Endothelial cell (in vitro differentiated cells): Measurements from ENCODE around the gene LRRC49. TPM values are rescaled to one million over a fixed set of nuclear protein-coding genes. Genes with fewer than 3 reads are reported as not detected.
A peak's percentile ranks its signal among the peaks of the same experiment; 100 is the strongest.

Experiments
- DNase-seq: peaks from one replicate; pipeline ENCODE4 v3.0.0; 2021; ENCODE audit warnings: low spot score
- H3K27ac Mint-ChIP-seq: one replicate; pipeline ENCODE4 v1.8.0; 2021; ENCODE audit warnings: mixed read lengths, inconsistent platforms; ENCODE audit not compliant: unreplicated experiment
- H3K27me3 Mint-ChIP-seq: one replicate; pipeline ENCODE4 v1.8.0; 2021; ENCODE audit warnings: mild to moderate bottlenecking, moderate library complexity, mixed read lengths, inconsistent platforms; ENCODE audit not compliant: unreplicated experiment
- H3K36me3 Mint-ChIP-seq: one replicate; pipeline ENCODE4 v1.8.0; 2021; ENCODE audit warnings: mild to moderate bottlenecking, low read depth, mixed read lengths, inconsistent platforms; ENCODE audit not compliant: unreplicated experiment
- H3K4me1 Mint-ChIP-seq: one replicate; pipeline ENCODE4 v1.8.0; 2021; ENCODE audit warnings: mild to moderate bottlenecking, mixed read lengths, inconsistent platforms; ENCODE audit not compliant: unreplicated experiment
- H3K4me3 Mint-ChIP-seq: one replicate; pipeline ENCODE4 v1.8.0; 2021; ENCODE audit warnings: mild to moderate bottlenecking, mixed read lengths, inconsistent platforms; ENCODE audit not compliant: unreplicated experiment
- H3K9me3 Mint-ChIP-seq: one replicate; pipeline ENCODE4 v1.8.0; 2021; ENCODE audit warnings: mixed read lengths, inconsistent platforms; ENCODE audit not compliant: unreplicated experiment
- CTCF ChIP-seq: fragments of 200-600 bp; sonication (generic); IDR thresholded peaks from one replicate; pipeline ENCODE4 v1.5.0; 2021; ENCODE audit warnings: antibody characterized with exemption; ENCODE audit not compliant: unreplicated experiment
- total RNA-seq: library from RNA; stranded (reverse); fragmentation: NEBNext Ultra II Directional; extraction: Animal tissue kit (Norgen Biotek cat#: 25700); gene quantifications from one replicate; pipeline ENCODE4 v1.2.1, GENCODE V29; 2021; ENCODE audit not compliant: unreplicated experiment

The LRRC49 gene
- total RNA-seq, 1 donor from 2014 or later, result 4.2 TPM

DNA sequence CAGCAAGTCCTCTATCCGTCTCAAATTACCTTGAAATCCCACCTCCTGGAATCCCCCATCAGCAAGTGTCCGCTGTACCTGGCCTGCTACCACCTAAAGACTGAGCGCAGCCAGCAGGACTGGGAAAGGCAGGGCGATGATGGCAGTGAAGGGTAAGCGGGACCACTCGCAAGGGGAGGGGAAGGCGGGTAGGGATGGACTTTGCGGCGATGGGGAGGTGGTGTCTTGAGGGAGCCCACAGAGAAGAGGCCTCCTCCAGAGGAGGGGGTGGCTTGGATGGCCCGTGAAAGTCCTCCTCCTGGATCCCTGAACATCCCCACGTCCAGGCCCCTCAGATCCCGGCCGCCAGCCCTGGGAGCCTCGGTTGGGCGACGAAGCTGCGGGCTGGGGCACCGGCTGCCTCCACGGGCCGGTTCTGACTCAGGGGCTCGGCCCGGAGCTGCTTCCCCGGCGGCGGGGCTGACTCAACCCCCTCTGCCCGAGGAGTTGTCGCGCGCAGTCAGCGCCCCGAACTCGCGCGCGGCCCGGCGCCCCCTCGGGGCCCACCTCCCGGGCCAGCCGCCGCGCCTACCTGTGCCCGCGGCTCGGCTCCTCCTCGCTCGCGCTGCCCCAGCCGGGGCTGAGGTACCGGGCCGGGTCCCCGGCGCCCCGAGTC is 39.2 kb upstream of the LRRC49 start:
- H3K9me3 Mint-ChIP-seq, result no peaks in the 10 kb centered on the region
- H3K27ac Mint-ChIP-seq, result no peak overlapping the region
- peak overlapping the region; percentile 90 for H3K4me3 Mint-ChIP-seq
- TF ChIP-seq CTCF, result no peak
- H3K27me3 Mint-ChIP-seq, result peaks cover 3% of the 10 kb centered on the region
- peak; percentile 25 for DNase-seq
- H3K4me1 Mint-ChIP-seq, result peaks cover 8% of the 10 kb centered on the region
- H3K36me3 Mint-ChIP-seq, result no peaks in the 10 kb centered on the region

DNA sequence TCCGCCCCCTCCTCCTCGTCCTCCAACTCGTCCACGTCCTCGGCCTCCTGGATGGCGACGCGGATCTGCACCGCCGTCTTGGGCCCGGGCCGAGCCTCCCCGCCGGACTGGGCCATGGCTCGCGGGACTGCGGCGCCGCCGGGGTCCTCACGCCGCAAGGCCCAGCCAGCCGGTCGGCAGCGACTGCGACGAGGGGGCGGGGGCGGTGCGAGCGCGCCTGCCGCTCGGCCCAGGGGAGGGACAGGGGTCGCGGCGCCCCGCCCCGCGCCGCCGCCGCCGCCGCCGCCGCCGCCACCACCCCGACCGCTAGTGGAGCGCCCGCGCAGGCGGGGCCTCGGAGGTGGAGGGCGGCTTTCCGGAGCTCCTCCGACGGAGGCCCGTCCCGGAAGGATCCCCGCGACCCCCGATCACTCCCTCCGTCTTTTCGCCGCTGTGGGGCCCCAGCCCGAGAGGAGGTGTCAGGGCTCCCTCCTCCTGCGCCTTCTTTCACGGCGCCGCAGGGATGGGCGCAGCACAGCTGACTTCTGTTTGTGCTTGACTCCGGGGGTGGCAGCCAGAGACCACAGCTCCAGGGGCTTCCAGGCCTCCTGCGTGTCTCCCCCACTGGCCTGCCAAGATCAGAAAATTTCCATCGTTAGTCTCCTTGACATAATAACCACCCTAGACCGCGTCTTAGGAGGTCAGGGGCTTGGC is 38.5 kb upstream of the LRRC49 start, which contains the start of gene LARP6:
TSS of gene LARP6 (minus strand) at position 185 of the 693 bp plus-strand sequence. CDS start at position 116, 69 bp downstream.
- H3K27ac Mint-ChIP-seq, result peak within 1 kb of the TSS; percentile 42

DNA sequence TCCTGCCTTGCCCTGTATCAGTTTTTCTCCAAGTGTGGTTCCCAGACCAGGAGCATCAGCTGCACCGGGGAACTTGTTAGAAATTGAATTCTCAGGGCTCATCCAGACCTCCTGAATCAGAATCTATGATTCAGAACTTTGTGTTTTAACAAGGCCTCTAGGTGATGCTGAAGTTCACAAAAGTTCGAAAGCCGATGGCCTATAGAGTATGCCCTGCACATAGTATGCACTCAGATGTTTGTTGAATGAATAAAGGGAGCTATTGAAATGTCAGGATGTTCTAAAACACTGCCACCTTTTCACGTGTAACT is 38.0 kb upstream of the LRRC49 start:
- Mint-ChIP-seq H3K36me3 (no peaks in the 10 kb centered on the region), H3K4me1 (peaks cover 8% of the 10 kb centered on the region)

More for the DNA sequence above, 38.5 kb upstream of the LRRC49 start, which contains the start of gene LARP6:
- peaks cover 2% of the 10 kb centered on the region for H3K27me3 Mint-ChIP-seq
- TF ChIP-seq CTCF, result no peak
- H3K4me1 Mint-ChIP-seq, result peaks cover 8% of the 10 kb centered on the region
- H3K4me3 Mint-ChIP-seq, result peak within 1 kb of the TSS; percentile 94
- peak; percentile 64 for DNase-seq
- no peaks in the 10 kb centered on the region for H3K9me3 Mint-ChIP-seq
- H3K36me3 Mint-ChIP-seq, result no peaks in the 10 kb centered on the region

GRCh38 chr15:70855764-70856163 is 36.9 kb upstream of the LRRC49 start:
- DNase-seq, result no peak
- Mint-ChIP-seq H3K9me3 (no peaks in the 10 kb centered on the region), H3K27me3 (peaks cover 4% of the 10 kb centered on the region), H3K36me3 (no peaks in the 10 kb centered on the region), H3K4me1 (peaks cover 8% of the 10 kb centered on the region), H3K27ac (no peak overlapping the region), H3K4me3 (no peak overlapping the region)
- TF ChIP-seq CTCF, result no peak

More for the DNA sequence above, 38.0 kb upstream of the LRRC49 start:
- Mint-ChIP-seq H3K9me3 (no peaks in the 10 kb centered on the region), H3K4me3 (peak overlapping the region; percentile 94), H3K27ac (peak overlapping the region; percentile 42), H3K27me3 (peaks cover 4% of the 10 kb centered on the region)
- no peak for DNase-seq
- no peak for TF ChIP-seq CTCF

- peaks cover 4% of the 10 kb centered on the region for H3K27me3 Mint-ChIP-seq
- H3K27ac Mint-ChIP-seq, result no peak overlapping the region
- H3K4me3 Mint-ChIP-seq, result no peak overlapping the region
- H3K4me1 Mint-ChIP-seq, result peaks cover 8% of the 10 kb centered on the region
- no peaks in the 10 kb centered on the region for H3K9me3 Mint-ChIP-seq
- DNase-seq, result no peak
- H3K36me3 Mint-ChIP-seq, result no peaks in the 10 kb centered on the region
- no peak for TF ChIP-seq CTCF
These were observed 36.3 kb upstream of the LRRC49 start for GRCh38 chr15:70856177-70856883.
